ENCODE measurements around the gene POP4.

GRCh38 chr19:29610213-29610573 lies 4.1 kb downstream of the POP4 start:
- TF ChIP-seq CTCF (IDR thresholded peaks at IDR 0.05) (no peak), POLR2A (IDR thresholded peaks at IDR 0.05) (no peak)
